HCT116 (cell line): Measurements from ENCODE around the gene CTSE. TPM values are rescaled to one million over a fixed set of nuclear protein-coding genes. Genes with fewer than 3 reads are reported as not detected.

Experiments used
- ATAC-seq: fragments of 200-7000 bp; cut with Tn5 transposase; 2 replicates; pipeline ENCODE4 v1.9.1; 2020; ENCODE audit warnings: mild to moderate bottlenecking, moderate library complexity
- BruUV-seq: library from RNA; stranded (reverse); fragments of 400-500 nt; replicated peaks from 2 replicates; lab custom pipeline; 2021; lab: Mats Ljungman, UMichigan
- CTCF ChIA-PET: fragments of 300-600 bp; sonication (Branson Sonifier 250); formaldehyde crosslinking; loops from one replicate; lab custom pipeline; 2021; ENCODE audit warnings: antibody characterized with exemption; lab: Charles Lee
- POLR2A ChIA-PET: fragments of 300-600, 350-600 bp; sonication (Branson Sonifier 250); formaldehyde crosslinking; loops from one replicate; lab custom pipeline; 2021; ENCODE audit warnings: antibody characterized with exemption; lab: Charles Lee
- RAD21 ChIA-PET, 2 experiments: fragments of 300-600 bp; sonication (Branson Sonifier 250); formaldehyde crosslinking; loops; one replicate each; lab custom pipeline; 2023; ENCODE audit warnings: low total read pairs in 2 of 2; ENCODE audit not compliant: uncharacterized antibody in 2 of 2, unreplicated experiment in 2 of 2, low non-redundant PET in 1 of 2; lab: Charles Lee
- DNase-seq: peaks from one replicate; pipeline ENCODE4 v3.0.0-alpha.2; 2010; ENCODE audit warnings: low read depth, low spot score
- H2AFZ ChIP-seq: fragments of 200-600 bp; shearing (Covaris generic), sonication (generic); 2 replicates; pipeline ENCODE4 v1.6.1; 2017; ENCODE audit warnings: low read depth, mixed run types, mixed read lengths, antibody characterized with exemption, low read length; ENCODE audit not compliant: poor library complexity, severe bottlenecking
- H3K27ac ChIP-seq: 2 replicates; pipeline ENCODE4 v1.5.1; 2012; ENCODE audit warnings: low read depth, low read length
- H3K27me3 ChIP-seq: fragments of 200-600 bp; sonication (generic); 2 replicates; pipeline ENCODE4 v1.6.1; 2016; ENCODE audit warnings: mixed run types, low read length, mixed read lengths; ENCODE audit not compliant: insufficient read depth
- H3K36me3 ChIP-seq, 2 experiments: fragments of 200-500 bp in 1 of 2; fragments of 200-600 bp in 1 of 2; sonication (Bioruptor generic) in 1 of 2; sonication (generic) in 1 of 2; 2 replicates each; pipeline versions ENCODE4 v1.5.1 to v1.6.1; 2014 to 2016; ENCODE audit warnings: low read length in 2 of 2, inconsistent platforms in 1 of 2, mixed read lengths in 1 of 2, mixed run types in 1 of 2; ENCODE audit not compliant: insufficient read depth in 2 of 2, control insufficient read depth in 1 of 2
- H3K4me1 ChIP-seq, 2 experiments: fragments of 200-600 bp in 1 of 2; sonication (generic) in 1 of 2; 2 replicates each; pipeline versions ENCODE4 v1.5.1 to v1.6.1; 2012 to 2017; ENCODE audit warnings: low read length in 2 of 2, inconsistent platforms in 1 of 2, mild to moderate bottlenecking in 1 of 2, mixed read lengths in 1 of 2, mixed run types in 1 of 2, moderate library complexity in 1 of 2; ENCODE audit not compliant: insufficient read depth in 2 of 2, control insufficient read depth in 1 of 2
- H3K4me2 ChIP-seq: fragments of 200-600 bp; sonication (generic); 2 replicates; pipeline ENCODE4 v1.6.1; 2017; ENCODE audit warnings: mixed run types, low read length, mixed read lengths
- H3K4me3 ChIP-seq, 2 experiments: fragments of 200-600 bp in 1 of 2; sonication (generic) in 1 of 2; replicated peaks in 1 of 2; 2 replicates each; pipeline ENCODE4 v1.5.1; 2011 to 2016; ENCODE audit warnings: low read length in 2 of 2, control low read depth in 1 of 2, low read depth in 1 of 2, mild to moderate bottlenecking in 1 of 2, mixed read lengths in 1 of 2, mixed run types in 1 of 2
- H3K79me2 ChIP-seq: fragments of 200-600 bp; sonication (generic); 2 replicates; pipeline ENCODE4 v1.6.1; 2017; ENCODE audit warnings: mild to moderate bottlenecking, mixed run types, low read length, moderate library complexity, mixed read lengths; ENCODE audit not compliant: insufficient read depth
- H3K9ac ChIP-seq: fragments of 200-600 bp; sonication (generic); 2 replicates; pipeline ENCODE4 v1.6.1; 2016; ENCODE audit warnings: low read length, mixed read lengths
- H3K9me2 ChIP-seq: fragments of 200-600 bp; sonication (generic), shearing (Covaris generic); 2 replicates; pipeline ENCODE4 v1.6.1; 2017; ENCODE audit warnings: mixed run types, mild to moderate bottlenecking, moderate library complexity; ENCODE audit not compliant: insufficient read depth
- H3K9me3 ChIP-seq, 2 experiments: fragments of 200-500 bp in 1 of 2; fragments of 200-600 bp in 1 of 2; sonication (Bioruptor generic) in 1 of 2; sonication (generic) in 1 of 2; 2 replicates each; pipeline ENCODE4 v1.6.1; 2014 to 2017; ENCODE audit warnings: low read length in 2 of 2, mixed read lengths in 2 of 2, inconsistent platforms in 1 of 2, low read depth in 1 of 2, mild to moderate bottlenecking in 1 of 2, mixed run types in 1 of 2, moderate library complexity in 1 of 2; ENCODE audit not compliant: control insufficient read depth in 1 of 2, insufficient read depth in 1 of 2
- H4K20me1 ChIP-seq: fragments of 200-600 bp; sonication (generic), shearing (Covaris generic); 2 replicates; pipeline ENCODE4 v1.6.1; 2017; ENCODE audit warnings: mixed run types, mild to moderate bottlenecking, moderate library complexity; ENCODE audit not compliant: insufficient read depth
- CTCF ChIP-seq, 3 experiments: fragments of 200-600 bp in 1 of 3; sonication (generic) in 1 of 3; IDR thresholded peaks in 2 of 3; conservative IDR thresholded peaks in 1 of 3; 2 replicates each; pipeline ENCODE4 v1.5.1; 2012 to 2017; ENCODE audit warnings: low read depth in 2 of 3, low read length in 2 of 3, antibody characterized with exemption in 1 of 3, borderline replicate concordance in 1 of 3, control low read depth in 1 of 3, mild to moderate bottlenecking in 1 of 3, mixed read lengths in 1 of 3, mixed run types in 1 of 3, moderate library complexity in 1 of 3; ENCODE audit not compliant: insufficient read depth in 1 of 3
- EZH2 ChIP-seq: fragments of 200-600 bp; sonication (generic); IDR thresholded peaks from 2 replicates; pipeline ENCODE4 v1.6.1; 2017; ENCODE audit warnings: antibody characterized with exemption, mixed run types
- FOSL1 ChIP-seq: IDR thresholded peaks from 2 replicates; pipeline ENCODE4 v1.6.1; 2012; ENCODE audit warnings: low read depth
- RAD21 ChIP-seq: IDR thresholded peaks from 2 replicates; pipeline ENCODE4 v1.6.1; 2012; ENCODE audit warnings: low read depth, mild to moderate bottlenecking
- TCF7L2 ChIP-seq: IDR thresholded peaks from 2 replicates; pipeline ENCODE4 v1.7.0; 2011; ENCODE audit warnings: borderline replicate concordance, inconsistent platforms; ENCODE audit not compliant: insufficient read depth, insufficient read length; ENCODE audit errors: extremely low read depth
- intact Hi-C: fragments of 100-400 bp; cut with micrococcal nuclease; formaldehyde crosslinking; loops from 2 replicates; pipeline ENCODE4 v1.10.0; 2022
- total RNA-seq: library from RNA; stranded (reverse); gene quantifications from one replicate; pipeline ENCODE4 v1.2.1, GENCODE V29; 2021; ENCODE audit not compliant: unreplicated experiment

The CTSE gene
- total RNA-seq, 1 experiment from 2014 or later = 0.12 TPM

GRCh38 chr1:205986292-205986691, 37.4 kb downstream of the CTSE start:
- no peak overlapping the region for H3K4me2 ChIP-seq
- H3K79me2 ChIP-seq = no peaks in the 10 kb centered on the region
- POLR2A ChIA-PET = interaction anchor here (1.5 kb wide), 1 partner anchor 120 kb away, joined by 5 read pairs; no protein-coding TSS in a partner anchor
- no peaks in the 10 kb centered on the region for H4K20me1 ChIP-seq
- no peaks in the 10 kb centered on the region for H3K36me3 ChIP-seq
- no peak overlapping the region for H3K9ac ChIP-seq
- BruUV-seq = no TSS peak
- no peak overlapping the region for H3K4me3 ChIP-seq
- DNase-seq (no peak), ATAC-seq (peak; percentile 55)
- H2AFZ ChIP-seq = no peak overlapping the region
- H3K27me3 ChIP-seq = no peaks in the 10 kb centered on the region
- no peaks in the 10 kb centered on the region for H3K9me3 ChIP-seq
- TF ChIP-seq RAD21 = 0 out of 2 replicates have a peak, but pooled peaks have one; percentile 11
- TF ChIP-seq CTCF (IDR thresholded peaks at IDR 0.05 in 2 of 3, conservative IDR thresholded peaks at IDR 0.05 in 1 of 3; ENCODE audit: borderline replicate concordance in 1 of 3, insufficient read depth in 1 of 3, low read depth in 2 of 3, low read length in 2 of 3) = peak; percentile 6 to 37 (median 22); a peak in 2 of 6 replicates
- no peak for TF ChIP-seq FOSL1
- H3K27ac ChIP-seq = no peak overlapping the region
- H3K4me1 ChIP-seq = peaks cover 3 to 17% of the 10 kb centered on the region in 2 experiments
- intact Hi-C loops = no loop called here
- CTCF ChIA-PET = interaction anchor here (0.5 to 4.1 kb wide), 7 partner anchors 9 to 329 kb away, joined by 4 to 111 read pairs (median 7); no protein-coding TSS in a partner anchor
- H3K9me2 ChIP-seq = no peaks in the 10 kb centered on the region
- RAD21 ChIA-PET = interaction anchor here (0.6 to 3.3 kb wide), 3 partner anchors 10 to 120 kb away, joined by 3 to 20 read pairs (median 7); no protein-coding TSS in a partner anchor

- no peak for ATAC-seq
- ChIA-PET POLR2A (interaction anchor here (1.5 kb wide), 1 partner anchor 121 kb away, joined by 5 read pairs; no protein-coding TSS in a partner anchor), RAD21 (interaction anchor here (1.5 to 3.3 kb wide), 3 partner anchors 121 kb away, joined by 7 to 20 read pairs (median 14); no protein-coding TSS in a partner anchor), CTCF (interaction anchor here (0.8 to 4.1 kb wide), 8 partner anchors 8 to 194 kb away, joined by 4 to 111 read pairs (median 6); no protein-coding TSS in a partner anchor)
- no peaks in the 10 kb centered on the region for H3K9me3 ChIP-seq
- H3K27ac ChIP-seq = no peak overlapping the region
- H4K20me1 ChIP-seq = no peaks in the 10 kb centered on the region
- no peak overlapping the region for H3K4me2 ChIP-seq
- H3K27me3 ChIP-seq = no peaks in the 10 kb centered on the region
- H2AFZ ChIP-seq = no peak overlapping the region
- no TSS peak for BruUV-seq
- H3K4me3 ChIP-seq = no peak overlapping the region
- no peaks in the 10 kb centered on the region for H3K79me2 ChIP-seq
- no peak for DNase-seq
- H3K36me3 ChIP-seq = no peaks in the 10 kb centered on the region
- intact Hi-C loops = no loop called here
- H3K9ac ChIP-seq = no peak overlapping the region
- no peaks in the 10 kb centered on the region for H3K9me2 ChIP-seq
- TF ChIP-seq TCF7L2 (peak; percentile 61), EZH2 (no peak)
- H3K4me1 ChIP-seq = peaks cover 3 to 13% of the 10 kb centered on the region in 2 experiments
Measured at GRCh38 chr1:205985330-205986005, 38.2 kb downstream of the CTSE start.
